Measurements from ENCODE around the gene EID2B. TPM values are rescaled to one million over a fixed set of nuclear protein-coding genes. Genes with fewer than 3 reads are reported as not detected.

Gene EID2B
- total and polyA plus RNA-seq, 9 of the 15 experiments (the other 6 are each of a cell fraction or from before 2014, with no cell fraction given) = 2.8 to 8.8 (median 4.8) TPM

DNA sequence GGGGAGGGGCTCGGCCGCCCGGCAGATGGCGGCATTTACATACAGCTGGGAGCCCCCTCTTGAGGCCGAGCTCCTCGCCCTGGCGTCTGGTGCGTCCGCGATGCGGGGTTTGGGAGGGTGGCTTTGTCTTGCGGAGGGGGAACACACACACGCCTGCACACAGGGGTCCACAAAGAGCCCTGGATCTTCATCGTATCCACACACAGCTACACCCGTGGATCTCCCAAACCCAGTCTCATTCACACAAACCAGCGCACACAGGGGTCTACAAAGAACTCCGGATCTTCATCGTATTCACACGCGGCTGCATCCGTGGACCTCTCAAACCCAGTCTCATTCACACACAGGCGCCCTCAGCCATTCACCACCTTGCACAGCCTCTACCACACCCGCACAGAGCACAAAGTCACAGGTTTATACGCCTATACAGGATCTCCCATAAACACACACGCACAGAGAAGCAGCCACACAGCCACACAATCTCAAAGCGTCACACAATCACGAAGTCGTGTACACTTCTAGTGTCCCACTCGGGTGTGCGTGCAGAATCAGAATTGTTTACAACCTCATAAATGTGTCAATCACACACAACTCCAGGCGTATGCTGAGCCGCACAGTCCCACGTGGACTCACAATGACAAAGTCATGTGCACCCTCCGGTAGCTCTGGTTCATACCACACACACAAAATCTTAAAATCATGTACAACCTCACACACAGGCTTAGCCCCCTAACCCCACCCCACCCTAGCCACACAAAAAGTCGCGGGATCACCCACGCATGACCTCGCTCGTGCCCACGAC is 34.5 kb downstream of the EID2B start (continued):
- 0 out of 2 replicates have a peak, but pooled peaks have one; percentile 48 for TF ChIP-seq ZBTB40 (IDR thresholded peaks at IDR 0.05)
- no peak for TF ChIP-seq ZBTB40 (CRISPR knock-in tag; IDR thresholded peaks at IDR 0.05)
- TF ChIP-seq, protein P1, sequence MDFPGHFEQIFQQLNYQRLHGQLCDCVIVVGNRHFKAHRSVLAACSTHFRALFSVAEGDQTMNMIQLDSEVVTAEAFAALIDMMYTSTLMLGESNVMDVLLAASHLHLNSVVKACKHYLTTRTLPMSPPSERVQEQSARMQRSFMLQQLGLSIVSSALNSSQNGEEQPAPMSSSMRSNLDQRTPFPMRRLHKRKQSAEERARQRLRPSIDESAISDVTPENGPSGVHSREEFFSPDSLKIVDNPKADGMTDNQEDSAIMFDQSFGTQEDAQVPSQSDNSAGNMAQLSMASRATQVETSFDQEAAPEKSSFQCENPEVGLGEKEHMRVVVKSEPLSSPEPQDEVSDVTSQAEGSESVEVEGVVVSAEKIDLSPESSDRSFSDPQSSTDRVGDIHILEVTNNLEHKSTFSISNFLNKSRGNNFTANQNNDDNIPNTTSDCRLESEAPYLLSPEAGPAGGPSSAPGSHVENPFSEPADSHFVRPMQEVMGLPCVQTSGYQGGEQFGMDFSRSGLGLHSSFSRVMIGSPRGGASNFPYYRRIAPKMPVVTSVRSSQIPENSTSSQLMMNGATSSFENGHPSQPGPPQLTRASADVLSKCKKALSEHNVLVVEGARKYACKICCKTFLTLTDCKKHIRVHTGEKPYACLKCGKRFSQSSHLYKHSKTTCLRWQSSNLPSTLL (IDR thresholded peaks at IDR 0.05) = peak; percentile 78
